ENCODE measurements around the gene SUSD4.

DNA sequence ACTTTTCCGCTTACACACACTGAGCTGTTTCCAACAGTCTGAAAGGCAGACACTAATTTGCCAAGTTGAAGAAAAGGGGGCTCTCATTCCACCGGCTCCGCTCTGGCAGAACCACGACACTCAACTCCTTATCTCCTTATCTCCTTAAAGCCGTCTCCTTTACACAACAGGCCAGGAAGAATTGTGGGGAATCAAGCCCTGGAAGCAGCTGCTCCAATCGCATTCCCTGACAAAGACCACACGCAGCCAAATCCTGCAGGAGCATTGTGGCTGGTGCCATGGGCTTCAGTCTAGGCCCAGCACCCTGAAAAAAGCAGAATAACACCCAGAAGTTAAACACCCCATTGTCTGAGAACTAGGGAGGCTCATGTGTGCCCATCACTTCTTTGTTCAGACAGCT, 24.1 kb downstream of the SUSD4 start:
- TF ChIP-seq MTA3 (IDR thresholded peaks at IDR 0.05; ENCODE audit: borderline replicate concordance) (no peak), HDGF (IDR thresholded peaks at IDR 0.05) (no peak), POLR2AphosphoS5 (IDR thresholded peaks at IDR 0.05; ENCODE audit: control insufficient read depth, insufficient read depth, low read depth, low read length) (no peak), ZKSCAN1 (IDR thresholded peaks at IDR 0.05; ENCODE audit: low read depth, low read length) (no peak), JUND (IDR thresholded peaks at IDR 0.05; ENCODE audit: borderline replicate concordance, low read depth, low read length) (no peak), JUND (tag; IDR thresholded peaks at IDR 0.05; ENCODE audit: borderline replicate concordance, low read depth, low read length) (no peak), SIN3A (IDR thresholded peaks at IDR 0.05; ENCODE audit: borderline replicate concordance in 2 of 2, control insufficient read depth in 1 of 2, low read depth in 2 of 2, low read length in 2 of 2) (no peak), ZNF707 (CRISPR knock-in tag; conservative IDR thresholded peaks at IDR 0.05) (no peak)
- TF ChIP-seq, protein P1, sequence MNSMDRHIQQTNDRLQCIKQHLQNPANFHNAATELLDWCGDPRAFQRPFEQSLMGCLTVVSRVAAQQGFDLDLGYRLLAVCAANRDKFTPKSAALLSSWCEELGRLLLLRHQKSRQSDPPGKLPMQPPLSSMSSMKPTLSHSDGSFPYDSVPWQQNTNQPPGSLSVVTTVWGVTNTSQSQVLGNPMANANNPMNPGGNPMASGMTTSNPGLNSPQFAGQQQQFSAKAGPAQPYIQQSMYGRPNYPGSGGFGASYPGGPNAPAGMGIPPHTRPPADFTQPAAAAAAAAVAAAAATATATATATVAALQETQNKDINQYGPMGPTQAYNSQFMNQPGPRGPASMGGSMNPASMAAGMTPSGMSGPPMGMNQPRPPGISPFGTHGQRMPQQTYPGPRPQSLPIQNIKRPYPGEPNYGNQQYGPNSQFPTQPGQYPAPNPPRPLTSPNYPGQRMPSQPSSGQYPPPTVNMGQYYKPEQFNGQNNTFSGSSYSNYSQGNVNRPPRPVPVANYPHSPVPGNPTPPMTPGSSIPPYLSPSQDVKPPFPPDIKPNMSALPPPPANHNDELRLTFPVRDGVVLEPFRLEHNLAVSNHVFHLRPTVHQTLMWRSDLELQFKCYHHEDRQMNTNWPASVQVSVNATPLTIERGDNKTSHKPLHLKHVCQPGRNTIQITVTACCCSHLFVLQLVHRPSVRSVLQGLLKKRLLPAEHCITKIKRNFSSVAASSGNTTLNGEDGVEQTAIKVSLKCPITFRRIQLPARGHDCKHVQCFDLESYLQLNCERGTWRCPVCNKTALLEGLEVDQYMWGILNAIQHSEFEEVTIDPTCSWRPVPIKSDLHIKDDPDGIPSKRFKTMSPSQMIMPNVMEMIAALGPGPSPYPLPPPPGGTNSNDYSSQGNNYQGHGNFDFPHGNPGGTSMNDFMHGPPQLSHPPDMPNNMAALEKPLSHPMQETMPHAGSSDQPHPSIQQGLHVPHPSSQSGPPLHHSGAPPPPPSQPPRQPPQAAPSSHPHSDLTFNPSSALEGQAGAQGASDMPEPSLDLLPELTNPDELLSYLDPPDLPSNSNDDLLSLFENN (IDR thresholded peaks at IDR 0.05; ENCODE audit: low read depth in 2 of 2, low read length in 2 of 2): no peak
- TF ChIP-seq, protein P2, sequence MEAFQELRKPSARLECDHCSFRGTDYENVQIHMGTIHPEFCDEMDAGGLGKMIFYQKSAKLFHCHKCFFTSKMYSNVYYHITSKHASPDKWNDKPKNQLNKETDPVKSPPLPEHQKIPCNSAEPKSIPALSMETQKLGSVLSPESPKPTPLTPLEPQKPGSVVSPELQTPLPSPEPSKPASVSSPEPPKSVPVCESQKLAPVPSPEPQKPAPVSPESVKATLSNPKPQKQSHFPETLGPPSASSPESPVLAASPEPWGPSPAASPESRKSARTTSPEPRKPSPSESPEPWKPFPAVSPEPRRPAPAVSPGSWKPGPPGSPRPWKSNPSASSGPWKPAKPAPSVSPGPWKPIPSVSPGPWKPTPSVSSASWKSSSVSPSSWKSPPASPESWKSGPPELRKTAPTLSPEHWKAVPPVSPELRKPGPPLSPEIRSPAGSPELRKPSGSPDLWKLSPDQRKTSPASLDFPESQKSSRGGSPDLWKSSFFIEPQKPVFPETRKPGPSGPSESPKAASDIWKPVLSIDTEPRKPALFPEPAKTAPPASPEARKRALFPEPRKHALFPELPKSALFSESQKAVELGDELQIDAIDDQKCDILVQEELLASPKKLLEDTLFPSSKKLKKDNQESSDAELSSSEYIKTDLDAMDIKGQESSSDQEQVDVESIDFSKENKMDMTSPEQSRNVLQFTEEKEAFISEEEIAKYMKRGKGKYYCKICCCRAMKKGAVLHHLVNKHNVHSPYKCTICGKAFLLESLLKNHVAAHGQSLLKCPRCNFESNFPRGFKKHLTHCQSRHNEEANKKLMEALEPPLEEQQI (IDR thresholded peaks at IDR 0.05): no peak

Measured in K562 (cell line).